NCI-H2171 (cell line): Measurements from ENCODE around the gene CDK13.
"Not testable (repeated sequence)": the region's sequence is repeated elsewhere in the genome, so short reads cannot be mapped to it uniquely, and the experiment has no call there.

ENCODE experiments used
- DNase-seq: peaks from one replicate; lab custom pipeline; 2025; lab: John Stamatoyannopoulos, UW

The CDK13 gene

GRCh38 chr7:40097728-40098127 lies 147.7 kb downstream of the CDK13 start:
- no peak for DNase-seq

- no peak for DNase-seq
These were observed 148.8 kb downstream of the CDK13 start for GRCh38 chr7:40098810-40099209.

- no peak for DNase-seq
These were observed 149.8 kb downstream of the CDK13 start for GRCh38 chr7:40099837-40100236.

GRCh38 chr7:40101201-40101600 lies 151.1 kb downstream of the CDK13 start:
- DNase-seq = no peak

GRCh38 chr7:40102897-40103296 lies 152.8 kb downstream of the CDK13 start:
- DNase-seq = no peak

GRCh38 chr7:40105879-40106473 lies 155.9 kb downstream of the CDK13 start:
- no peak for DNase-seq

- no peak for DNase-seq
These were observed 165.9 kb downstream of the CDK13 start for GRCh38 chr7:40115936-40116335.

GRCh38 chr7:40117199-40117598 lies 167.1 kb downstream of the CDK13 start:
- DNase-seq = not testable (repeated sequence)

- DNase-seq = not testable (repeated sequence)
These were observed 168.1 kb downstream of the CDK13 start for GRCh38 chr7:40118201-40118600.

- no peak for DNase-seq
These were observed 170.0 kb downstream of the CDK13 start for GRCh38 chr7:40120020-40120419.

- not testable (repeated sequence) for DNase-seq
These were observed 172.3 kb downstream of the CDK13 start for GRCh38 chr7:40122100-40122939.

GRCh38 chr7:40122940-40123254 lies 172.8 kb downstream of the CDK13 start:
- DNase-seq = no peak

- DNase-seq = no peak
These were observed 183.7 kb downstream of the CDK13 start for GRCh38 chr7:40133561-40134427.

GRCh38 chr7:40134428-40135316 lies 184.6 kb downstream of the CDK13 start, which contains the start of the genes MPLKIP and SUGCT:
TSS of gene MPLKIP (minus strand) at chr7:40134622. CDS start at chr7:40134567, 55 bp downstream.
TSS of gene SUGCT (plus strand) at chr7:40135005.
- DNase-seq = peak; percentile 79

- DNase-seq = no peak
These were observed 185.2 kb downstream of the CDK13 start for GRCh38 chr7:40135317-40135610.

- DNase-seq = no peak
These were observed 187.5 kb downstream of the CDK13 start for GRCh38 chr7:40137563-40137962.

- DNase-seq = no peak
These were observed 188.9 kb downstream of the CDK13 start for GRCh38 chr7:40138973-40139372.

GRCh38 chr7:40139891-40140290 lies 189.8 kb downstream of the CDK13 start:
- not testable (repeated sequence) for DNase-seq

GRCh38 chr7:40141916-40142315 lies 191.9 kb downstream of the CDK13 start:
- DNase-seq = not testable (repeated sequence)

- not testable (repeated sequence) for DNase-seq
These were observed 195.6 kb downstream of the CDK13 start for GRCh38 chr7:40145596-40146130.
